C1 segment of cervical spinal cord (tissue), 14 donors: ENCODE measurements around the gene SORL1.
A peak's percentile ranks its signal among the peaks of the same experiment; 100 is the strongest.

Experiments
- DNase-seq, 14 donors: peaks; one replicate each; lab custom pipeline; 2025; lab: John Stamatoyannopoulos, UW

Gene SORL1

GRCh38 chr11:121586750-121587149, 134.6 kb downstream of the SORL1 start:
- DNase-seq = no peak

GRCh38 chr11:121587182-121587581, 135.1 kb downstream of the SORL1 start:
- no peak for DNase-seq

DNA sequence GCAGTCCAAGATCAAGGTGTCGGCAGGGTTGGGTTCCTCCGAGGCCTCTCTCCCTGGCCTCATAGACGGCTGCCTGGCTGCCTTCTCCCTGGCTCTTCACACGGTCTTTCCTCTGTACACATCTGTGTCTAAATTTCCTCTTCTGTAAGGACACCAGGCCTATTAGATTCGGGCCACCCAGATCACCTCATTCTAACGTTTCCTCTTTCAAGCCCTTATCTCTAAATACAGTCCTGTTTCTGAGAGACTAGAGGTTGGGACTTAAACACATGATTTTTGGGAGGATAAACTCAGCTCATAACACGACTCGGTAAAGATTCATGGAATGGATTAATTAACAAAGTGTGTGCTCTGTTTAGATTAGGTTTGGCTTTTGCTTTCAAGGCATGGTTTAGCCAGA, 136.6 kb downstream of the SORL1 start:
- DNase-seq = no peak

- peak in 7 of 14 donors; percentile 5 to 59 (median 41) for DNase-seq
These were observed 137.9 kb downstream of the SORL1 start for GRCh38 chr11:121589946-121590537.

- DNase-seq = peak in 2 of 14 donors; percentile 20 to 60
These were observed 138.8 kb downstream of the SORL1 start for GRCh38 chr11:121590772-121591404.

- DNase-seq = peak in 10 of 14 donors; percentile 30 to 66 (median 50)
These were observed 139.4 kb downstream of the SORL1 start for GRCh38 chr11:121591405-121592033.

- DNase-seq = no peak
These were observed 140.6 kb downstream of the SORL1 start for GRCh38 chr11:121592708-121593107.

DNA sequence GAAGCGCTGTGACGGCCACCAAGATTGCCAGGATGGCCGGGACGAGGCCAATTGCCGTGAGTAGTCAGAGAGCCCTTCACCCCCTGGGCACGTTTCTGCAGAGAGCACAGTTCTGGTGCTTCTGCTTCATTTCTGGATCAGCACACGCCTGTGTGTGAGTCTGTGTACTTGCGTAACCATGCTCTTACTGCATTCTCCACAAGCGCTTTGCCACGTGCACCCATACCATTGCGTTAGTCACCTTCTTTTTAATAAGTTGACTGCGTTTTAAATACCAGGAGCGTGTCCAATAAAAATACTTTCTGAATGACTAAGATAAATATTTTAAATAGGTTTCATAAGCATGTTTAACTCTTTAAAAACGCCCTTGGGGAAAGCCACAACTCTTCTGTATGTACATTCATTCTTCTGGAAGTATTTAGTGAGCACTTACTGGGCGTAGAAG, 143.6 kb downstream of the SORL1 start:
- DNase-seq = no peak

DNA sequence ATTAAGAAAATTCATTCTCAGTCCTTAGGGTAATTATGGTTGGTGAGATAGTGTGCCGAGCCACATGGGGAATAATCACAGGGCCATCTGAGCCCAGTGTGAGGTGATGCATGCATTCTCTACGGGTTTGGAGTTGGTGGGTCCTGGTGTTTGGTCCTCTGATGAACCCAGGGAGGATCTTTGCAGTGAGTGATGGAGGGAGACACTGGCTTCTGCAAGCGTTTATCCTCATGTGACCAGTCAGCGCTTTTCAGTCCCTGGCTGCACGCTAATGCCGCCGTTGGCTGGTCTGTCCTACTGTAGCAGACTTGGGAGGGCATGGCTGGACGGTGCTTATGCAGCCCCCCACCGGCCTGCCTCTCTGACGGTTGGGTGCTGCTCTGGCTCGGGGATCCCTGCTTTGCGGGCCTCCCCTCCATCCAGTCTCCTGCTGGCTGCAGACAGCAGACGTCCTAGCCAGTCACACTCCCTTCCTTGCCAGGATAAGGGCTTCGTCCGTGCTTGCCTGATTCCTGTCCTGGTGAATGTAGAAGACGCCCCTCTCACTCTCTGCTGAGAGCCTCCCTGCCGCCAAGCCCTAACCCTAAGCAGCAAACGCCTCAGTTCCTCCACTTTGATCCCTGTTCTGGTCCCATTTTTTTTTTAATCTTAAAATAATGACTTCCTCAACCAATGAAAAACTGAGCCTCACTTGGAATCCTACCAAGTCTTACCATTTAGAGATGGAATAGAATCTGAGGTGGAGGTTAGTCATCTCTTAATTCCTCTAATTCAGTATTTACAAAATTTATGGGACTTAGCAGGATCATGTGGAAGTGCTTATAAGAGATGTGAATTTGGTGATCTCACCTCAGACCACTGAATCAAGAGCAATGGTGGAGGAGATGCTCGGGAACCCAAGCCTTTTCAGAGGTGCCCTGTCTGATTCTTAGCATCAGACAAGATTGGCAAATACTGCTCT, 144.4 kb downstream of the SORL1 start:
- DNase-seq = no peak

DNA sequence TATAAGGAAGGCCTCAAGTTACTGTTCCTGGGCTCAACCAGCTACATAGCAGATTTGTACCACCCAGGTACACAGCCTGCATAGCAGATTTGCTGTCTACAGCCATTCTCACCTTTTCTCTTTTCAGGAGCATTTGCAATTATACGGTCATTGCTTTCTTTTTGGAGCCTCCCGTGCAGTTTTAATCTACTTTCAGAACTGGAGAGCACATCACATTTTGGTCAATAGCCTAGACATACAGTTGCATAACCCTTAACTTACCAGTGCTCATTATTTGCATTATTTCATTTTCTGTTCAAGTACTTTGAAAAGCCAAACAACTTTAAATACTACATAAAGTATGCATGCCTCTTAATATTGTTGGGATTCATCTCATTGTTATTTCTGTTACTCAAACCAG, 151.2 kb downstream of the SORL1 start:
- no peak for DNase-seq

GRCh38 chr11:121604152-121604551, 152.0 kb downstream of the SORL1 start:
- no peak for DNase-seq

- DNase-seq = no peak
These were observed 154.2 kb downstream of the SORL1 start for GRCh38 chr11:121606354-121606753.

GRCh38 chr11:121607341-121607740, 155.2 kb downstream of the SORL1 start:
- DNase-seq = no peak

DNA sequence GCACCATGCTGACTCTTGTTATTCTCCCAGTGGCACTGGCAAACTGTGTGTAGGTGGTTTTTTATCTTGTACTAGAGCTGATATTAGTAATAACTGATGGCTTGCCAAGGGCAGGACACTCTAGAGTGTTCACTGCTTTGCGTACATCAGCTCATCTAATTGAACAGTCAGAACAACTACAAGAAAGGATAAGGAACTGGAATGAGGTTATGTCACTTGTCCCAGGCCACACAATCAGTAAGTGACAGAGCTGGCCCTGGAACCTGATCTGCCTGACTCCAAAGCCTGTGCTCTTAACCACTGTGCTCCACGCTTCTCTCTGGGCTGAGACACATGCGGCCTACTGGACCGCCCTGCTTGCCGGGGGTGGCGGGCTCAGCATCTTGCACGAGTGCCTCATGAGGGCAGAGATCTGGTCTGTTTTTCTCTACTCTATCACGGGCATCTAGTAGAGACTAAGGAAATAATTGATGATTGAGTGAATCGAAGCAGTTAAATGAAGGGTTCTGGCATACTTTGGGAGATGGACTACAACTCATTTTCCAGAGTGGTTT, 156.5 kb downstream of the SORL1 start:
- no peak for DNase-seq

- DNase-seq = no peak
These were observed 158.6 kb downstream of the SORL1 start for GRCh38 chr11:121610706-121611105.

DNA sequence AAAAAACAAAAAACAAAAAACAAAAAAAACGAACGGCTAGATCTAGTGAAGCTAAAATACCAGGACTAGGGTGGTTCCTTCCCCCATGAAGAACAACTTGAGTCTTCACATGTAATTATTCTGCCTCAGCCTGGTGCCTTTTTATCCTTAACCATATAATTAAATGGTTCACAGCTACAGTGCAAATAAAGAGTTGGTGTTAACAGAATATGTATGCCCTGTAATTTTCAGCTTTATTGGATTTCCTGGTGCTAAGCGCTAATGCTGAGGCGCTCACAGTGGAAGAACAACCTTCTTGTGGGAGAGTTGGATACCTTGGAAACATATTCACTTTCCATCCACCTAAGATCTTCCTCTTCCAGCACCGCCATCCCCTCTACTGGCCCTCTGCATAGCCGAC, 159.1 kb downstream of the SORL1 start:
- DNase-seq = no peak

DNA sequence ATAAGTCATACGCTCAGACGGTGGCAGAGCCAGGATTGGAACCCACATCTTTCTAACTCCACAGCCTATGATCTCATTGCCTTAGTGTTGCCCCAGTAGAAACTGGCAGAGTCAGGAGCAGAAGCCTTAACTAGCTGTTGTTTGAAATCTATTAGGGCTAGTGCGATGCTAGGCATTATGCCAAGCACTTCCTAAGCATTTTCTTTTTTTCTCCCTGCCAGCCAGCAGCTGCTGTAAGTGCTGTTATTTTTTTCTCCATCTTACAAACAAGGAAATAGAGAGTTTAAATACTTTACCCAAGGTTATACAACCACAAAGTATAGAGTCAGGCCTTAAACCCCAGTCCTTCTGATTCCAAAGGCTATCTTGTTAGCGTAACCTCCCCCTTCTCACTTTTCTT, 161.6 kb downstream of the SORL1 start:
- no peak for DNase-seq

- no peak for DNase-seq
These were observed 162.6 kb downstream of the SORL1 start for GRCh38 chr11:121614636-121615240.

DNA sequence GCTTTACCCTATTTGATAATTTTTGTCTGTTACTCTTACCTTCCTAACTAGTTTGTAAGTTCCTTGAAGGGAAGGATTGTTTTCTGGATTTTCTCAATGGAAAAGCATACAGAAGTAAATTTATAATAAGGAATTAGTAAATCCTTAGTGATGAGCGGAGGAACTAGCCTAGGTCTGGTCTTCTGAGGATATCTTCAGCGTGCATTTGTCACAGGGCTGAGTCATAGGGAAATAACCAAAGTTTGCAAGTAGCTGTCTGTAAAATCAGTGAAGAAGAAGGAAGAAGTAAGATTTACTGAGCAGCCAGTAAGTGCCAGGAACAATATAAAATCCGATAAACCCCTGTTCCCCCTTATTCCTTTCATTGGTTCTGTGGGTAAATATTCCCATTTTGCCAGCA, 163.4 kb downstream of the SORL1 start:
- DNase-seq = no peak

DNA sequence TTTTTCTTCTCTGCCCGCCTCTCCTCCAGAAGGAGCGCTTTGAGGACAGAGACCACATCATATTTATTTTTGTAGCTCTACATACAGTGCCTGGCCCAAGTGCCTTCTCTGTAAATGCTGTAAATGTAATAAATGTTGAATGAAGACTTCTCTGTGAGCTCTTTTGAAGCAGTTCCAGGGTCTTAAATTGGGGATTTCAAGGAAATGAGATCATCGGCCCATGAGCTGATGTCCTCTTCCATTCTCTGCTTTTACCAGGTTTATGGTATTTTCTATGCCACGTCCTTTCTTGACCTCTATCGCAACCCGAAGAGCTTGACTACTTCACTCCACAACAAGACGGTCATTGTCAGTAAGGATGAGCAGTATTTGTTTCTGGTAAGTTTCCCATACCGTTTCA, 166.4 kb downstream of the SORL1 start:
- DNase-seq = no peak
